GM12891 (cell line): ENCODE data around the gene ZNF486.

ENCODE experiments used
- PAX5 ChIP-seq: IDR thresholded peaks from 2 replicates; pipeline ENCODE4 v1.6.1; 2011; ENCODE audit warnings: low read length, moderate library complexity, mild to moderate bottlenecking; ENCODE audit not compliant: insufficient read depth, severe bottlenecking
- POLR2A ChIP-seq: IDR thresholded peaks from 2 replicates; pipeline ENCODE4 v1.6.1; 2011; ENCODE audit warnings: low read depth, low read length, control low read depth
- POLR2AphosphoS5 ChIP-seq: IDR thresholded peaks from 2 replicates; pipeline ENCODE4 v1.6.1; 2011; ENCODE audit warnings: low read depth, low read length, control low read depth
- TAF1 ChIP-seq: IDR thresholded peaks from 2 replicates; pipeline ENCODE4 v1.6.1; 2011; ENCODE audit warnings: low read depth, low read length, control low read depth

- TF ChIP-seq POLR2AphosphoS5, result no peak
- no peak for TF ChIP-seq POLR2A
- no peak for TF ChIP-seq TAF1
- no peak for TF ChIP-seq PAX5
Observed at GRCh38 chr19:20124879-20125278, 42.1 kb upstream of the ZNF486 start.
